A673 (cell line): ENCODE data around the gene STAG1. TPM values are rescaled to one million over a fixed set of nuclear protein-coding genes. Genes with fewer than 3 reads are reported as not detected.
"Not testable (repeated sequence)": the region's sequence is repeated elsewhere in the genome, so short reads cannot be mapped to it uniquely, and the experiment has no call there.

Experiments used
- BruUV-seq: library from RNA; stranded (reverse); fragments of 400-500 nt; replicated peaks from 2 replicates; lab custom pipeline; 2021; lab: Mats Ljungman, UMichigan
- CTCF ChIA-PET: fragments of 300-600 bp; sonication (Branson Sonifier 250); formaldehyde crosslinking; loops from one replicate; lab custom pipeline; 2022; ENCODE audit warnings: antibody characterized with exemption; lab: Charles Lee
- POLR2A ChIA-PET: fragments of 300-600 bp; sonication (Branson Sonifier 250); formaldehyde crosslinking; loops from one replicate; lab custom pipeline; 2022; ENCODE audit warnings: antibody characterized with exemption; ENCODE audit not compliant: low non-redundant PET; lab: Charles Lee
- DNase-seq: peaks from one replicate; pipeline ENCODE4 v3.0.0-alpha.2; 2015; ENCODE audit warnings: low spot score
- H3K27ac ChIP-seq: fragments of 200-600 bp; sonication (generic); 2 replicates; pipeline ENCODE4 v1.5.1; 2016; ENCODE audit warnings: mixed run types, low read depth, mild to moderate bottlenecking, mixed read lengths, antibody characterized with exemption, low read length; ENCODE audit not compliant: poor library complexity, severe bottlenecking
- H3K27me3 ChIP-seq: fragments of 200-600 bp; sonication (generic); replicated peaks from 2 replicates; pipeline ENCODE4 v1.6.1; 2017; ENCODE audit warnings: mixed run types, low read depth, mild to moderate bottlenecking, mixed read lengths, antibody characterized with exemption, low read length; ENCODE audit not compliant: insufficient read depth, poor library complexity
- H3K36me3 ChIP-seq: fragments of 200-600 bp; sonication (generic); 2 replicates; pipeline ENCODE4 v1.6.1; 2016; ENCODE audit warnings: mixed run types, mild to moderate bottlenecking, mixed read lengths, antibody characterized with exemption, low read length; ENCODE audit not compliant: insufficient read depth, poor library complexity, severe bottlenecking
- H3K4me1 ChIP-seq: fragments of 200-600 bp; sonication (generic); 2 replicates; pipeline ENCODE4 v1.6.1; 2017; ENCODE audit warnings: mixed run types, mild to moderate bottlenecking, mixed read lengths, antibody characterized with exemption, low read length; ENCODE audit not compliant: insufficient read depth, poor library complexity, severe bottlenecking
- H3K4me3 ChIP-seq: fragments of 200-600 bp; sonication (generic); 2 replicates; pipeline ENCODE4 v1.5.1; 2016; ENCODE audit warnings: low read depth, mixed run types, mild to moderate bottlenecking, mixed read lengths, low read length; ENCODE audit not compliant: poor library complexity, severe bottlenecking
- H3K9me3 ChIP-seq: fragments of 200-600 bp; sonication (generic); 2 replicates; pipeline ENCODE4 v1.6.1; 2016; ENCODE audit warnings: mixed run types, low read depth, mild to moderate bottlenecking, mixed read lengths, antibody characterized with exemption, low read length; ENCODE audit not compliant: poor library complexity, severe bottlenecking
- EZH2 ChIP-seq: fragments of 200-600 bp; sonication (generic); IDR thresholded peaks from 2 replicates; pipeline ENCODE4 v1.6.1; 2017; ENCODE audit warnings: borderline replicate concordance, low read depth, mild to moderate bottlenecking, mixed read lengths, antibody characterized with exemption, low read length; ENCODE audit not compliant: poor library complexity, severe bottlenecking
- intact Hi-C: fragments of 100-400 bp; cut with micrococcal nuclease; formaldehyde crosslinking; loops from one replicate; pipeline ENCODE4 v1.10.0; 2022; ENCODE audit not compliant: unreplicated experiment
- total RNA-seq: library from RNA; stranded (reverse); gene quantifications from 2 replicates; pipeline ENCODE4 v1.2.3, GENCODE V29; 2021
- TF ChIP-seq, protein P1 (sequence below): fragments of 300-800, 200-600 bp; sonication (generic); conservative IDR thresholded peaks from 2 replicates; pipeline ENCODE4 v1.5.1; 2017; ENCODE audit warnings: low read depth, mild to moderate bottlenecking, antibody characterized with exemption, low read length, moderate library complexity, mixed read lengths

The STAG1 gene
- total RNA-seq, 1 experiment from 2014 or later = 47.4 TPM

DNA sequence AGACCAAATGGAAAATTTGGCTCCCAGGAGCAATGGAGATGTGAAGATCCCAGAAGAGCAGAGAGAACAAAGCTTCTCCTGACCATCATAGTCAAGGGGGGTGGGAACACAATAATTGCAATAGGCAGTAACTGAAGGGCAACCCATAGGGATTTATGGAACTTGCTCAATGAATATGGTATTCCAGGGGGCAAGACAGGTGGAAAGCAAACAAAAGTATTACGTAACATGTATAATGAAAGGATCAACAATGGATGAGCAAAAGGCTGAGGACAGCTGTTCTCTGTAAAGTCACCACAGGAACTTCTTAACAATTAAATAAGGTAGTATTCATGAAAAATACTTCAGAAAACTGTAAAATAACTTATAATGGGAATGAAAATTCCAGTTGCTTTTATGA, 275.9 kb downstream of the STAG1 start:
- H3K4me1 ChIP-seq = peaks cover 3% of the 10 kb centered on the region
- no peaks in the 10 kb centered on the region for H3K36me3 ChIP-seq
- DNase-seq = no peak
- H3K9me3 ChIP-seq = no peaks in the 10 kb centered on the region
- intact Hi-C loops = no loop called here
- no peak overlapping the region for H3K4me3 ChIP-seq
- ChIA-PET POLR2A (no interaction called here), CTCF (no interaction called here)
- no peak for TF ChIP-seq EZH2
- BruUV-seq = no TSS peak
- no peak overlapping the region for H3K27ac ChIP-seq
- no peaks in the 10 kb centered on the region for H3K27me3 ChIP-seq

DNA sequence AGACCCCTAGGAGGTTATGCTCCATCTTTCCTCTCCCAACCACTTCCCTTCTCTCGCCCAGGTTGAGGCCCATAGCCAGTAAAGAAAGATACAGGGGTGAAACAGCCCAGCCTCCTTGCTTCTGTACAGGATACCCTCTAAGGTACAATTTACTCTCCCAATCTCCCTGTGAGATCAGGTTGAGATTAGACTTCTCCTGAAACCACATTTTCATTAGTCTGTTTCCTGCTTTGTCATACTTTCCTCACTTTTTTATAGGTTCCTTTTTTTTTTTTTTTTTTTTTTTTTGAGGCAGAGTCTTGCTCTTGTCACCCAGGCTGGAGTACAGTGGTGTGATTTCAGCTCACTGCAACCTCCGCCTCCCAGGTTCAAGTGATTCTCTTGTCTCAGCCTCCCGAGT, 277.3 kb downstream of the STAG1 start:
- intact Hi-C loops, H3K4me3 ChIP-seq, H3K9me3 ChIP-seq, H3K4me1 ChIP-seq, POLR2A ChIA-PET, DNase-seq, H3K36me3 ChIP-seq, H3K27ac ChIP-seq, H3K27me3 ChIP-seq, BruUV-seq, CTCF ChIA-PET: not testable (repeated sequence)

DNA sequence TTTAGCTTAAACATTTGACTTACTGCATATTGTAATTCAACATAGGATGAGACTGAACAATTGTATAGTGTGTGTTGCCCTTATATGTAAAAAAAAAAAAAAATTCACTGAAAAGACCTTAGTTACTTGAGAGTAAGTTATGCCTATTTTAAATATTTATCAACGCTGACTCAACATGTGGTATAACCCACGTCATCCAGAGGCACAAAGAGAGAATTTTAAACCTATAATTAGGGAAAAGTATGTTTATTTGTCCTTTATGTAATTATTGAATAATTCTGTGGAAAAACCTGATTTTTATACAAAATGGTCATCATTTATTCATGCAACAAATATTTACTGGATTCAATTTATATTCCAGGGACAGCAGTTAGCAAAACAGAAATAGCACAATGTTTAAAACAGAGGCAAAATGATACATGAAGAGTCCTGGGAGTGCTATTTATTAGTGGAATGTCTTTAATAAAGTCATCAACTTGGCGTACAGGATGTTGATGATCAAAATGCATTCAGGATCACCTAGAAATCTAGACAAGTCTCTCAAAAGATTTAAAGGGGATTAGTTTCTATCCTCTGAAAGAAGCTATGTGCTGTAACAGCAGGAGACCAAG, 278.4 kb downstream of the STAG1 start:
- Histone ChIP-seq H3K27ac (peak overlapping the region; percentile 15), H3K4me1 (peaks cover 3% of the 10 kb centered on the region), H3K9me3 (no peaks in the 10 kb centered on the region), H3K27me3 (no peaks in the 10 kb centered on the region), H3K4me3 (no peak overlapping the region), H3K36me3 (no peaks in the 10 kb centered on the region)
- peak; percentile 18 for DNase-seq
- ChIA-PET CTCF (no interaction called here), POLR2A (no interaction called here)
- BruUV-seq = no TSS peak
- no peak for TF ChIP-seq EZH2
- TF ChIP-seq, protein P1, sequence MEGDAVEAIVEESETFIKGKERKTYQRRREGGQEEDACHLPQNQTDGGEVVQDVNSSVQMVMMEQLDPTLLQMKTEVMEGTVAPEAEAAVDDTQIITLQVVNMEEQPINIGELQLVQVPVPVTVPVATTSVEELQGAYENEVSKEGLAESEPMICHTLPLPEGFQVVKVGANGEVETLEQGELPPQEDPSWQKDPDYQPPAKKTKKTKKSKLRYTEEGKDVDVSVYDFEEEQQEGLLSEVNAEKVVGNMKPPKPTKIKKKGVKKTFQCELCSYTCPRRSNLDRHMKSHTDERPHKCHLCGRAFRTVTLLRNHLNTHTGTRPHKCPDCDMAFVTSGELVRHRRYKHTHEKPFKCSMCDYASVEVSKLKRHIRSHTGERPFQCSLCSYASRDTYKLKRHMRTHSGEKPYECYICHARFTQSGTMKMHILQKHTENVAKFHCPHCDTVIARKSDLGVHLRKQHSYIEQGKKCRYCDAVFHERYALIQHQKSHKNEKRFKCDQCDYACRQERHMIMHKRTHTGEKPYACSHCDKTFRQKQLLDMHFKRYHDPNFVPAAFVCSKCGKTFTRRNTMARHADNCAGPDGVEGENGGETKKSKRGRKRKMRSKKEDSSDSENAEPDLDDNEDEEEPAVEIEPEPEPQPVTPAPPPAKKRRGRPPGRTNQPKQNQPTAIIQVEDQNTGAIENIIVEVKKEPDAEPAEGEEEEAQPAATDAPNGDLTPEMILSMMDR = no peak
- intact Hi-C loops = no loop called here

DNA sequence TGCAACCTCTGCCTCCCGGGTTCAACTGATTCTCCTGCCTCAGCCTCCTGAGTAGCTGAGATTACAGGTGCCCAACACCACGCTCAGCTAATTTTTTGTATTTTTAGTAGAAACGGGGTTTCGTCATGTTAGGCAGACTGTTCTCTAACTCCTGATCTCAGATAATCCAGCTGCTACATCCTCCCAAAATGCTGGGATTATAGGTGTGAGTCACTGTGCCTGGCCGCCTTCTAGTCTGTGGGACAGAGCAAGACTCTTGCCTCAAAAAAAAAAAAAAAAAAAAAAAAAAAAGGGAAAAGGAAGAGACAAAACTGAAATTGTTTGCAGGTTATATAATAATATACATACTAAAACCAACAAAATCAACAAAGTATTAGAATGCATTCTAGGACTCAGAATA, 286.9 kb downstream of the STAG1 start:
- Histone ChIP-seq H3K36me3 (no peaks in the 10 kb centered on the region), H3K27me3 (no peaks in the 10 kb centered on the region), H3K9me3 (no peaks in the 10 kb centered on the region), H3K27ac (no peak overlapping the region), H3K4me1 (no peaks in the 10 kb centered on the region), H3K4me3 (no peak overlapping the region)
- ChIA-PET CTCF (interaction anchor here (0.7 kb wide), 1 partner anchor 166 kb away, joined by 16 read pairs; no protein-coding TSS in a partner anchor), POLR2A (no interaction called here)
- DNase-seq = no peak
- BruUV-seq = no TSS peak
- TF ChIP-seq, protein P1 = no peak
- no peak for TF ChIP-seq EZH2
- intact Hi-C loops = no loop called here
